ENCODE results near the gene TMEM150A.

DNA sequence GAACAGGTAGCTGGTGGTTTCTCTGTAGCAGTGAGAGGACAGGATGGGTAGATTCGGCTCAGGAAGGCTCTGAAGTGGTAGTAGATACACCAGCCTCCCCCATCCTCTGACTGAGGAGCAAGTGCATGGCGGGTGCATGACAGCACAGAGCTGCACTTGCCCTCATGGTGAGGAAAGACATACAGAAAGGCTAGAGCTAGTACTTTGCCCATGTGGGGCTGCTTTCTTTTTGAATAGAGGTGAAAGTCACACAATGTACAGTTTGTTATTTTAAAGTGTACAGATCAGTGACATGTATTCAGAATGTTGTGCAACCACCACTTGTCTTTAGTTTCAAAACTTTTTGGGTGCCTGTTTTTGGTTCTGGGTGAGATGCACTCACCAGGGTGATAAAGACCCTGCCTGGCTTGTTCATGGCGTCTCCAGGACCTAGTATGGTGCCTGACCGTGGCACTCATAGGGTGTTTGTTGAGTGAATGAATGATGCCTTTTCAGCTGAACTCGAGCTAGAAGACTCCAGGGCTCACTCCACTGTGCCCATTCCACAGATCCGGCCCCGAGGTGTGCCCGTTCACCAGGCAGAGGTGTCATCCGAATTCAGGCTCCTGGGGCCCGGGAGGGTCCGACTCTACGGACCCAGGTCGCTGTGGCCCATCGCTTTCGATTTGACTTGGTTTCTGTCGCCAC, 18.7 kb downstream of the TMEM150A start:
- TF ChIP-seq, protein P1, sequence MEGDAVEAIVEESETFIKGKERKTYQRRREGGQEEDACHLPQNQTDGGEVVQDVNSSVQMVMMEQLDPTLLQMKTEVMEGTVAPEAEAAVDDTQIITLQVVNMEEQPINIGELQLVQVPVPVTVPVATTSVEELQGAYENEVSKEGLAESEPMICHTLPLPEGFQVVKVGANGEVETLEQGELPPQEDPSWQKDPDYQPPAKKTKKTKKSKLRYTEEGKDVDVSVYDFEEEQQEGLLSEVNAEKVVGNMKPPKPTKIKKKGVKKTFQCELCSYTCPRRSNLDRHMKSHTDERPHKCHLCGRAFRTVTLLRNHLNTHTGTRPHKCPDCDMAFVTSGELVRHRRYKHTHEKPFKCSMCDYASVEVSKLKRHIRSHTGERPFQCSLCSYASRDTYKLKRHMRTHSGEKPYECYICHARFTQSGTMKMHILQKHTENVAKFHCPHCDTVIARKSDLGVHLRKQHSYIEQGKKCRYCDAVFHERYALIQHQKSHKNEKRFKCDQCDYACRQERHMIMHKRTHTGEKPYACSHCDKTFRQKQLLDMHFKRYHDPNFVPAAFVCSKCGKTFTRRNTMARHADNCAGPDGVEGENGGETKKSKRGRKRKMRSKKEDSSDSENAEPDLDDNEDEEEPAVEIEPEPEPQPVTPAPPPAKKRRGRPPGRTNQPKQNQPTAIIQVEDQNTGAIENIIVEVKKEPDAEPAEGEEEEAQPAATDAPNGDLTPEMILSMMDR (IDR thresholded peaks at IDR 0.05; ENCODE audit: poor library complexity, severe bottlenecking): no peak
- no peak for TF ChIP-seq EP300 (conservative IDR thresholded peaks at IDR 0.05; ENCODE audit: poor library complexity, severe bottlenecking)
- no peak for TF ChIP-seq EZH2 (IDR thresholded peaks at IDR 0.05; ENCODE audit: borderline replicate concordance, insufficient read depth, low read length, poor library complexity, severe bottlenecking)
